NCI-H2107 (cell line): ENCODE data around the gene BASP1.
"Not testable (repeated sequence)": the region's sequence is repeated elsewhere in the genome, so short reads cannot be mapped to it uniquely, and the experiment has no call there.

Source experiments
- DNase-seq: peaks from one replicate; lab custom pipeline; 2025; lab: John Stamatoyannopoulos, UW

Gene BASP1

DNA sequence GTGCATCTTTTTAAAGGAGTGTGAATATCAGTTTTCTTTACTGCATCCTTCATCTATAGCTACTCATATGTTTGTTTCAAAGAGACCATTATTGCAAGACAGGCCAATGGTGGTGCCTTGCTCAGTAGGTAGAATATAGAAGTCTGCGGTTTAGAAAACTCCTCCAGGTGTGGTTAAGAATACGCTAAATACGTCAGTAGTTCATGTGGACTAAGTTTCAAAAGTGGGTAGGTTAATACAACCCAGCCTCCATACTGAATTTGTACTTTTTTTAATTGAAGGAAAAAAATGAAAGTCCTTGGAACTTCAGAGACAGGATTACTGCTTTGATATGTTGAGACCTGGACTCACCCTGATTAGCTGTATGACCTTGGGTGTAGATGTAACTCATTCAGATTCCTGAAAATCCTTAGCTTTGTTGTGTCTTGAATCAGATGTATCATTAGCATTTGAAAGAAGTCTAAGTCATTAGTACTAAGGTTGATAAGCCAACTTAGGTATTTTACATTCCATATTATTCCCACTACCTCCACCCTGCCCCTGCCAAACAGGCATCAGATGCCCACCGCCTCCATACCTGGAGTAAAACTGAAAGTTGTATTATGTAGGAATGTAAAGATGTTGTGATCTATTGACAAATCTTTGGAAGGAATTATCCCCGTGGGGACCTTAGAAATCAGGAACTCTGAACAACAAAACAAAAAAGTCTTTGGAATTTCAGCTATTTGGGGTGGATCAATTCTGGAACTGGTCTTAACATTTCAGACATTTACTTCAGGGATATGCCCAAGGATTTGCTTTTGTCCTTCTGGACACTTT lies 6.1 kb downstream of the BASP1 start:
- no peak for DNase-seq

DNA sequence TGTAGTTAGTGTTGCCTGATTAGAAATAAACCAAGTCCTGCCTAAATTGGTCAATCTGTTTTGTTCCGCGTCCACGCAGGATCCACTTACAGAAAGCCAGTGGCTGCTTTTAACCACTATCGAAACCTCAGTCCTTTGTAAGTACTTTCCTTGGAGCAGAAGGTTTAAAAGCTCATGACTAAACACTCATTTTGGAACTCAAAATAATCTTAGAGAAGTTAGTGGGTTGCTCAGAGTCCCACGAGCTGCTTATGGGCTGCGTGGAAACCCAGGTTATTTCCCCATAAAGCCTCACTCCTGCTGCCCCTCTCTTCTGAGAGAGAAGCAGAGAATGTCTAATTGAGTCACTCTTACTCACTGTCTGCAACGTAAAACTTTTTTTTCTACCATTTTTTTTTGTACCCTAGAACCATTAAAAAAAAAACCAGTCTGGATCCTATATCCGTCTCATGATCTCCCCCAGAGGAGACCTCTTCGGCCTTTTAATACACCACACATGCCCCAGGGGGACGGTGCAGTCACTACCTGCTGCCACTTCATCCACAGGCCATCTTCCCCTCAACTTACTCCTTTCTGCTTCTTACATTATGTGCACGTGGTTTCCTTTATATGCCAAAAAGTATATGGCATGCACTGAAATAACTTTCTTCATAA lies 7.6 kb downstream of the BASP1 start:
- DNase-seq, result no peak

DNA sequence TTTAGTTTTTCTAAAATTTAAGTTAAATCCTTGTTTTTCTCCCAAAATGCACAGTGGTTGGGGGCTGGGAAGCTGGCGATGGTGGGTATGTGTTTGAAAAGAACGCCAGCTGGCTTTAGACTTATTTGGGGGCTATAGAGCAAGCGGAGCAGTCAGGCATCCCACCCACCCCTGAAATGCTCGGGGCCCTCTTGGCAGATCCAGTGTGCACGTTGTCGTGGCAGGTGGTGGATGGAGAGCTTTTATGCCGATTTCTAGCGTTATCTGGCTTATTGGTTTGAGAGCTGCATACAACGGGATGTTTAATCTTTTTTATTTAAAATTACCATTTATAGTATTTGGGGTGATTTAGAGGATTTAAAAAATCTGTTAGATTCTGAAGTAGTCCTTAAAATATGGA lies 8.1 kb downstream of the BASP1 start:
- DNase-seq, result no peak

DNA sequence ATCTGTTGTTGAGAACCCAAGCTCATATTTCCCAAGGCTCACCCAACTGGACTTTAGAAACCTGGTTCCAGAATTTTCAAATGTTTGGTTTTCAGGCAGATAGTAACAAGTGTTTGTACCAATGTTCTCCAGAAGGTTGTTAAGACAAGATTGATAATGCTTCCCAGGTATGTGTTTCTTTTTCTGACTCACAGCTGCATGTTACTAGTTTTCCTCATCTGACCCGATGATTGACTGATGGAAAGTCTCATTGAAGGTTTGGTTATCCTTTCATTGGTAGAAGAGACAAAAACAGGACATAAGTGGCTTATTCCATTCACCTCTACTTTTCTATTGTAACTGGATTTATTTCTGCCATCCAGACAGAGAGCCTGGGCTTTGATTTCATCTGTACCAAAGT lies 10.4 kb downstream of the BASP1 start:
- DNase-seq, result no peak

DNA sequence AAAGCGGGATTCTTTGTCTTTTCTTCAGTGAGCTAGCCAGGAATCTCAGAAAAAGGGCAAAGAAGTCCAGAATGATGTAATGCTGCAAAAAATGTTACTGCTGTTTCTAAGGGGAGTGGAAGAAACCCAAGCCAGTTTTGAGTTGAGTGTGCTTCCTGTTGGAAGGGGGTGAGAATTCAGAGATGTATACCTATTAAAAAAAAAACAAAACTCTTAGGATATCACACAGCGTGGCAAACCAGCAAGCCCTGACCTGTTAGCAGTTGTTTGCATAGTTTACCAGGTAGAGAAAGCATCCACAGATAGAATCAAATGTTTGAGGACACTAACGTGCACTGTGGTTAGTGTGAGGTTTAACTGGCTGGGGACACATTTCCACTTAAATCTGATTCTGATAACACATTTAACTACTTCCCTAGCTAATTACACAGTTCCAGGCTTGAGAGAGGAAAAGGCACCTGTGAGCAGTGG lies 11.4 kb downstream of the BASP1 start:
- DNase-seq, result peak; percentile 25

DNA sequence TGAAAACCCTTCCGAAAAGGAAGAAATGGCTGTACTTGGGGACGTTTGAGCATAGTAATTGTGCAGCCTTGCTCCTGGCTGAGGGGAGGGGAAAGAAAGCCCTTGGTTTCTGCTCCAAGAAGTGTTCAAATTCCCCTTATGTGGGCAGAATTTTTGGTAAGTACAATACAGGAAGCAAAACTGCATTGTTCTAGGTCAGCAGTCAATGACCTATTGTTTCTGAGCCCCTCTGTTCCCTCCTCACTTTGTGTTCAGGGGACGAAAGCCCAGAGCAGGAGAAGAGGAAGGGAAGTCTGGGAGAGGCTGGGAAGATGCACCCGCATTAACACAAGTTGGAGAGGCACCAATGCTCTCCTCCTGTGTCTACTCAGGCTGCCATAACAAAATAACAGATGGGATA lies 11.9 kb downstream of the BASP1 start:
- DNase-seq, result no peak

DNA sequence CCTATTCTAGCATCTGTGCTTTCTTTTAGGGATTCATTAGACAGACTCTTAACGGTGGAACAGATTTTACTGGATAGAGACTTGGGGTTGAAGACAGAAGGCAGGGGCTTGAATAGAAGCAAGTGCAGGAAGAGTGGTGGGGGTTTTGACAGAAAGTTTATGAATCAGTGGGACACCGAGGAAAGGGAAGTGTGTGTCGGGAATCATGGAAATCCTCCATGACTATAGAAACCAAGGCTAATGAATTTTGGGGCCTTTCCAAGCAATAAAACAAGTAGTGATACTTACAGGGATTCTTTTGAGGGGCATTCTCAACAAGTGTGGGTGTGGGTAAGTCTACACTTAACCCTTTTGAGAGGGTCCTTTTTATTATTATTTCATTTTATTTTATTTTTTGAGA lies 12.8 kb downstream of the BASP1 start:
- DNase-seq, result no peak

DNA sequence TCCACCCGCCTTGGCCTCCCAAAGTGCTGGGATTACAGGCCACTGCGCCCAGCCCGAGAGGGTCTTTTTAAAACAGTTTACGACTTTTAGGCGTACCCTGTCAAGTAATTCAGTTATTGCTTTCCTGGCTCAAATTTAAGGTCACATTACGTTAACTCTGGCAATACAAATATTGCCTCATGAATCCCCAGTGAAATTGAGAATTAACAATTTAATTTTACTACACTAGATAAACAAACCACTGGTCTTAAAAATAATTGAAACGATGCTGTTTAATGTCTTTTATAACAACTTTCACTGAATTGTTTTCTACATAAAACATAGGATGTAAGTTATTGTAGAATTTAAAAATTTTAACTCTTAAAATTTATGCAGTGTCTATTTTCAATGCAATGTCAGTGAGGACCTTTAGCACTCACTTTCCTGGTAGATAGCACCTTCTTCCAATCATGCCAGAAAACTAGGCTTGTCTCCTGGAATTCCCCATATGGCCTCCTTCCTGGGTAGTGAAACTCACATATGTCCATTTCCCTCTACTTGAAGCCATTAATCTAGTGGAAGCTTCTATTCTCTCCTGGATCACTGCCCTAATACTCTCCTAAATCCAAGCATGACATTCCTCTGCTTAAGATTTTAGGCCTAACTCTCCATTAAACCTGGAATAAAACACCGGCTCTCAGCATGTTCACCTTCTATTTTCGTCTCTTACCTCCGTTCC lies 13.5 kb downstream of the BASP1 start:
- no peak for DNase-seq

DNA sequence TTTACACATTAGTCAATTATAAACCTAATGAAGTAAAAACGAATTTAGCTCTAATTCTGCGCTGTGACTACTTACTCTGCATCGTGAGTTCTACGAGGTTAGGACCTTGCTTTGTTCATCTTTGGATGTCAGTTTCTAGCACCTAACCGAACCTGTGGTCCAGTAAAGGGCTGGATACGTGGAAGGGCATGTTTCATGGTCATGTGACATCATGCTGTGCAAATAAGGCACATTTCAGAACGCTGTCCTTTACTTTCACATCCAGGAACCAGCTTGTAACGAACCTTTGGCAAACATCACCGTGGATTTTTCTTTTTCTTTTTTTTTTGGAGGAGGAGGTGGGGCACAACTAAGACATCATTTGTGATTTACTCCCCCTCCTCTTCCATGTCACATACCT lies 15.0 kb downstream of the BASP1 start:
- no peak for DNase-seq

DNA sequence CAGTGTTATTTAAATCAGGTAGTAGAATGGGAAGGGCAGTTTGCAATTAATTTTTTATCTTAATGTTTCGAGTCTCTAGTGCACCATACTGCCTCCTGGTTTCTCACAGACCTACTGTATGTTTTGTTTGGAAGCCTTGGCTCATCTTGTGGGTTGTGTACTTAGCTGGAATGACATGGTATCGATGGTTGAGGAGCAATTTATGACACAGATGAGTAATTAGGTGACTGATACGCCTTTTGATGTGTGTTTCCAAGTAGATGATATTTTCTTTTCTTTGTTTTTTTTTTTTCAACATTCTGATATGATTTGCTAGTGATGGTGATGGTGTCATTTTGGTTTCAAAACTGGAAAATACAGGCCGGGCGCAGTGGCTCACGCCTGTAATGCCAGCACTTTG lies 16.1 kb downstream of the BASP1 start:
- no peak for DNase-seq

DNA sequence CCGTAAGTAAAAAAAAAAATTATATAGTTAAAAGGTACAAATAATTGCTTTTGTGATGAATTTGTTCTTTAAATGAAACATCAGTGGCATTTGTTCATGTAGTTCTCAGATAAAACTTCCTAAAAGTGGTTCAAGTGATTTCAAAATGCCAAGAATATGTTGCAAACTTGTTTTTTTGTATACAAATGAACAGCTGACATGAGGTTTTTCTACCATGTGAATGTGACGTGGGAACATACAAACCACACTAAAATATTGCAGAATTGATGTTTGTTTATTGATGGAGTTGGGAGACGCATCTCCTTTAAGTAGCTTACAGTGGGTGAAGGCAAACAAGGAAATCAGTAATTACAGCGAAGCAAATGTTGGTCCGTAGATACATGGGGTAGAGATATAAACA lies 16.9 kb downstream of the BASP1 start:
- DNase-seq, result no peak

DNA sequence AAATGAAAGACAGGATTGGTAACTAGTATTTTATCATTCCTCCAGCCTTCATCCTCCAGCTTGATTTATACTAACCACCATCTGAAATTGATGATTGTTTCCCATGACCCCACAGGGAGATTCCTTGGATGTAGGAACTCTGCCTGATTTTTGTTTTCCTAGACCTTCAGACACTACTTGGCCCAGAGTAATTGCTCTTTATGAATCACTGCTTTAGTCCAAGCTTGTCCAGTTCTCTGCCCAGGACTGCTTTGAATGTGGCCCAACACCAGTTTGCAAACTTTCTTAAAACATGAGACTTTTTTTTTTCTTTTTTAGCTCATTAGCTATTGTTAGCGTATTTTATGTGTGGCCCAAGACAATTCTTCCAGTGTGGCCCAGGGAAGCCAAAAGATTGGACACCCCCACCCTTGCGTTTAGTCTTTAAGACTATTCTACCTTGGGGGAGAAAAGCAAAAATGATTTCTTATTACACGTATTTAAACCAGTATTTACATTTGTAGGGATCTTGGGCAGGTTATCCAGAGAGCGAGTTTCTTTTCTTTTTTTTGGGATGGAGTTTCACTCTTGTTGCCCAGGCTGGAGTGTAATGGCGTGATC lies 18.4 kb downstream of the BASP1 start:
- no peak for DNase-seq

DNA sequence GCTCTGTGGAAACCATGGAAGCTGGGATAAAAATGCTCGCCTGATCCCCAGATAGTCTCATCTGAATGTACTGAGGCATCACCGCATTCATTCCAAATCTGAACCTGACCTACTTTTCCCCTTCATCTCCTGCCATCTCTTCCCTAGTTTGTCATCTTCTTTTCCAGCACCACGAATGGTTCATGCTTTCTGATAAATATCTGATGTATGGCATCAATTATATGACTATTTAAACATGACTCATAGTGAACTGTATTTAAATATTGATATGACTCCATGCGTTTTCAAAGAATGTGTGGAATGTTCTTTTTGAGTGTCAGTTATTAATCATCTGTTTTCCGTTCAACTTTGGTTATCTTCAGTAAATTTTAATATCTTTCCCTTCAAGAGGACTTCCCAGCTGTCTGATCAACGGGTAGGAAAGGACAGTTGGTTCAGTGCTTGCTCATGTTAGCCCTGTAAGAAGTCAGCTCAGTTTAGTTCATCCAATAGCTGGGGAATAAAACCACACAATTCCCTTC lies 21.1 kb downstream of the BASP1 start:
- no peak for DNase-seq

DNA sequence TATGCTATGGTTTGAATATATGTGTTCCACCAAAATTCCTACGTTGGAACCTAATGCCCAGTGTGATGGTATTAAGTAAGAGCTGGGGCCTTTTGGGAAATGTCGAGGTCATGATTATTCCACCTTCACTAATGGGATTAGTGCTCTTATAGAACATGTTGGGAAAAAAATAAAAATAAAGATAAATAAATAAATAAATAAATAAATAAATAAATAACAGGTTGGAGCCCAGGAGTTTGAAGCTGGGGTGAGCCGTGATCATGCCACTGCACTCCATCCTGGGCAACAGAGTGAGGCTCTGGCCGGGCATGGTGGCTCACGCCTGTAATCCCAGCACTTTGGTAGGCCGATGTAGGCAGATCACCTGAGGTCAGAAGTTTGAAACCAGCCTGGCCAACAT lies 22.5 kb downstream of the BASP1 start:
- DNase-seq, result no peak

DNA sequence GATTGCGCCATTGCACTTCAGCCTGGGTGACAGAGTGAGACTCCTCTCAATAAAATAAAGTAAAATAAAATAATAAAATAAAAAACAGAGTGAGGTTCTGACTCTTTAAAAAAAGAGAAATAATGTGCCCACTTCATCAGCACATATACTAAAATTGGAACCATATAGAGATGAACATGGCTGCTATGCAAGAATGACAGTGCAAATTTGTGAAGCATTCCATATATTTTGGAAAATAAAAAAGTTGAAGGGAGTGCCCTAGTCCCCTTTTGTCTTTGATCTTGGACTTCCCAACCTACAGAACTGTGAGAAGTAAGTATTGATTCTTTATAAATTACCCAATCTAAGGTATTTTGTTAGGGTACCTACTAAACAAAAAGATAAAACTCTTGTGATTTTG lies 23.1 kb downstream of the BASP1 start:
- no peak for DNase-seq

DNA sequence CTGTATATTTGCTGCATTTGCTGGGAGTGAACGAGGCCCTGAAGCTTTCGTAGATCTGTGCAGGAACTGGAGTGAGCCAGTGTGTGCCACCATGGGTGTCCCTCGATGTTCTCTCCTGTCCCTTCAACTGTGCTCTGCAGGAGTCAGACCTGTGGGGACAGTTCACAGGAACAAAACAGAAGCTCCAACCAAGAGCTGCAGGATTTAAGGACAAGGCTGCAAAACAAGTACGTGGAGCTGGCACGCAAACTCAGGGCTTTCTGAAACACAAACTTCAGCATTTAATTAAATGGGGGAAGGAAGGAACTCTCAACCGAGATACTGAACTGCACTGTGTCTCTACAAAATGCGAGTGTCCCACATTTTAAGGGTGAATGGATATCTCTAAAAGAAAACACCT lies 24.2 kb downstream of the BASP1 start:
- no peak for DNase-seq

DNA sequence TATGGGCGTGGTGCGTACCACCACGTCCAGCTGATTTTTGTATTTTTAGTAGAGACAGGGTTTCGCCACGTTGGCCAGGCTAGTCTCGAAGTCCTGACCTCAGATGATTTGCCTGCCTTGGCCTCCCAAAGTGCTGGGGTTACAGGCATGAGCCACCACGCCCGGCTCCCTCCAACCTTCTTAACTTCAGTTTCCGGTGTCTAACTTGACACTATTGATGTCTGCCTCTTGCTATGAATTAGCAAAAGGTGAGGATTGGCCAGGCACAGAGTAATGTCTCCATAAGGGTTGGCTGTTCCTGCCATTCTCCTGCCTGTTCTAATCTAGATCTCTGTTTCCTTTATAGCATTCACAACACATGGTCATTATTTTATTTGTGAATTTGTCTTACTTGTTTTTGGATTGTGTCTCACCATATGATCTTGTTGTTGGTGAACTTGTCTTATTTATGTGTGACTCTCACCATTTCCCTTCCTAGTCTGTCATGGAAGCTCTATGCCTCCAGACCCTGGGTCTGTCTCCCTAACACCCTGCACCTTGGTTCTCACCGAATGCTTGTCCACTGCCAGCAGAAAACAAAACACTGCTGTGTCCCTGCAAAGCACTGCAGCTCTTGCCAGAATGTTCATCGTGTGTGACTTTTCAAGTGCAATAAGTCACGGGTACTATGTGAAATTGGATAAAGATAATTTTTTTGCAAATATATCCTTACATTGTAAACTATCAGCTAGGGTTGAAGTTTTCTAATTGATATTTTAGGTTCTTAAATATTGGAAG lies 26.0 kb downstream of the BASP1 start:
- no peak for DNase-seq

DNA sequence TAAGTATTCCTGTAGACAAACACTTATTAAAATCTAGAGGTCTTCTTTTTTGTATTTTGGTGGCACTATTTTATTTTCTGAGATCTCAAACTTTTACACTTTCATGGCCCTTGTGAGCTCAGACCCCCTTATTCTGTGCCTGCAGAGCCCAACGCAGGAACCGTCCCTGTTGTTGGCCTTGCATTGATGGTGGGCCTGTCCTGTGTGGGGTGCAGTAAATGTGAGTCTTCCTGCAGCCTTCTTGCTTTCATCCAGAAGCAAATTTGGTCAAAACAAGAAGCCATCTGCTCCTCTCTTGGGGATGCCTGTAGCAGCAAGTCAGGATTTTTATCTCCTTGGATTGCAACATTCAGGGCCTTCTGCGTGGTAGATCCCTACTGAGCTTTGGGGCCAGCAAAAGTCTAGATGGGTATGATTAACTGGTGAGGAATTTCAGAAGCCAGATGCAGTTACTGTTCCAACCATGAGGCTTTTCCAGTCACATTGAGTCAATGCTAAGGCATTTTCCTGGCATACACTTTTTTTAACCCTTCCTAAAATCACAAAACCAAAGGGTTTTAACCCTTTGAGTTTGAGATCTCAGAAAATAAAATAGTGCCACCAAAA lies 31.7 kb downstream of the BASP1 start:
- no peak for DNase-seq

DNA sequence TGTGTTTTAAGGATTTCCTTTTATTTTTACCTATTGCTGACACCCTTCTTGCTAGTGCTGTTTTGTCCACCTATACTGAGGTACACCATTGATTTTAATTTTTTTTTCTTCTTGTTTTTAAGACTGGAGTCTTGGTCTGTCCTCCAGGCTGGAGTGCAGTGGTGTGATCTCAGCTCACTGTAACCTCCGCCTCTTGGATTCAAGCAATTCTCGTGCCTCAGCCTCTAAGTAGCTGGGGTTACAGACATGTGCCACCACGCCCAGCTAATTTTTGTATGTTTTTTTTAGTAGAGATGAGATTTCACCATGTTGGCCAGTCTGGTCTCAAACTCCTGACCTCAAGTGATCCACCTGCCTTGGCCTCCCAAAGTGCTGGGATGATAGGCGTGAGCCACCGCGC lies 32.4 kb downstream of the BASP1 start:
- DNase-seq, result not testable (repeated sequence)

DNA sequence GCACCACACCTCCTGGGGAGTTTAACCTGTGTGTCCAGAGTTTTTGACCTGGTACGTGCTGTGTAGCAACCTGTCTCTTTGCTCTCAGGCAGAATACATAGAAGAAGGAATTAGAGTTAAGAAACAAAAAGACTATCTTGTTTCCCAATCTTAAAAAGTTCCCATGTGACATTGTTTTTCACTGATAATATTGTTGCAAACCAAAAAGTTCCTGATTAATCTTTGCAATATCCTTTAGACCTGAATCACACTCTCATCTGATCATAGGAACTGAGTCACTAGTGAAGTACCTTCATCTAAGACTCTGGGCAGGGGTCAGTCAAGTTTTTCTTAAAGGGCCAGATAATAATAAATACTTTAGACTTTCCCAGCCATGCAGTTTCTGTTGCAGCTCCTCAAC lies 35.1 kb downstream of the BASP1 start:
- no peak for DNase-seq

DNA sequence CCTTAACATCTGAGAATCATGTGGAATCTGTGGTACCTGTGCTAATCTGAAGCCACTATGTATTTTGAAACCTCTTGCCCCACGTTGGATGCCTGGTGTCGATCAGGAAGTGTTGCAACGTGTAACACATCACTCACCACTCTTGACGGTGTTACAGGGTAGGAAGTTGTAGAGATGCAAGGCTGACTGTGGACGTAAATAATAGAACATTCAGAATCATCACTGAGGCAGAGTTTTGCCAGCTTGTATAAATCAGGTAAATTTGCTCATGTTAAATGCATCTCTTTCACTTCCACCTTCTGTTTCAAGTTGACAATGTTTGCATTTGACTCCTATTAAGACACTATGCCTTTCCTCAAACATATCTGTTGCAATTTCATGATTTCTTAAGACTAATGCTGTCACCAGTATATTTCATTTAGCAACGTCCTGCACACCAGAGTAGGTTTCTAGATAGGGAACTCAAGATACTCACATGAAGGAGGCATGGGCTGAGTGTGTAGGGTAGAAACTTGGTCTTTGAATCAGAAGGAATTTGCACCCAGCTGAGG lies 38.1 kb downstream of the BASP1 start:
- DNase-seq, result no peak
